DOHH2 (cell line): ENCODE data around the gene LRRC59.

ENCODE experiments used
- H3F3A ChIP-seq: fragments of 200-600 bp; sonication (generic), shearing (Covaris generic); 2 replicates; pipeline ENCODE4 v1.6.0; 2016; ENCODE audit warnings: antibody characterized with exemption, mild to moderate bottlenecking; ENCODE audit not compliant: control insufficient read depth, insufficient read depth
- H3K27ac ChIP-seq: fragments of 200-600 bp; sonication (generic); 2 replicates; pipeline ENCODE4 v1.5.1; 2014; ENCODE audit warnings: low read depth, mild to moderate bottlenecking, low read length, moderate library complexity
- H3K27me3 ChIP-seq: fragments of 200-600 bp; sonication (generic); 2 replicates; pipeline ENCODE4 v1.6.1; 2014; ENCODE audit warnings: mild to moderate bottlenecking, low read length, mixed read lengths; ENCODE audit not compliant: control insufficient read depth
- H3K36me3 ChIP-seq: fragments of 200-600 bp; sonication (generic); 2 replicates; pipeline ENCODE4 v1.6.1; 2014; ENCODE audit warnings: mild to moderate bottlenecking, low read length, moderate library complexity, mixed read lengths; ENCODE audit not compliant: control insufficient read depth
- H3K4me1 ChIP-seq: fragments of 200-600 bp; sonication (generic); 2 replicates; pipeline ENCODE4 v1.6.1; 2014; ENCODE audit warnings: mild to moderate bottlenecking, low read length, mixed read lengths; ENCODE audit not compliant: control insufficient read depth
- H3K4me2 ChIP-seq: fragments of 200-600 bp; sonication (generic); 2 replicates; pipeline ENCODE4 v1.6.0; 2014; ENCODE audit warnings: mild to moderate bottlenecking, low read length, moderate library complexity
- H3K4me3 ChIP-seq: fragments of 200-600 bp; sonication (generic); 2 replicates; pipeline ENCODE4 v1.5.1; 2014; ENCODE audit warnings: mild to moderate bottlenecking, low read length, mixed read lengths
- H3K79me2 ChIP-seq: fragments of 200-600 bp; sonication (generic); 2 replicates; pipeline ENCODE4 v1.6.1; 2014; ENCODE audit warnings: mild to moderate bottlenecking, low read length, mixed read lengths; ENCODE audit not compliant: control insufficient read depth
- H3K9me2 ChIP-seq: fragments of 200-600 bp; sonication (generic); replicated peaks from 2 replicates; pipeline ENCODE4 v1.6.1; 2014; ENCODE audit warnings: mild to moderate bottlenecking, low read length, mixed read lengths; ENCODE audit not compliant: control insufficient read depth
- H3K9me3 ChIP-seq: fragments of 200-600 bp; sonication (generic); 2 replicates; pipeline ENCODE4 v1.6.1; 2014; ENCODE audit warnings: antibody characterized with exemption, low read length, mixed read lengths; ENCODE audit not compliant: control insufficient read depth, insufficient read depth
- H4K20me1 ChIP-seq: fragments of 200-600 bp; sonication (generic); 2 replicates; pipeline ENCODE4 v1.6.0; 2014; ENCODE audit warnings: low read depth, mild to moderate bottlenecking, antibody characterized with exemption, low read length, moderate library complexity; ENCODE audit not compliant: control insufficient read depth, insufficient read depth
- CTCF ChIP-seq: fragments of 200-600 bp; sonication (generic); IDR thresholded peaks from one replicate; pipeline ENCODE4 v1.5.1; 2014; ENCODE audit warnings: antibody characterized with exemption, mild to moderate bottlenecking, low read depth, low read length; ENCODE audit not compliant: poor library complexity, severe bottlenecking
- EZH2phosphoT487 ChIP-seq: fragments of 200-600 bp; sonication (generic); IDR thresholded peaks from 2 replicates; pipeline ENCODE4 v1.6.1; 2017; ENCODE audit warnings: borderline replicate concordance, mild to moderate bottlenecking, antibody characterized with exemption, low read length, moderate library complexity, mixed read lengths

LRRC59 gene

GRCh38 chr17:50379351-50380132, 17.8 kb downstream of the LRRC59 start:
- TF ChIP-seq CTCF: no peak
- TF ChIP-seq EZH2phosphoT487: no peak
- no peaks in the 10 kb centered on the region for H3F3A ChIP-seq
- no peaks in the 10 kb centered on the region for H4K20me1 ChIP-seq
- no peaks in the 10 kb centered on the region for H3K79me2 ChIP-seq
- H3K27ac ChIP-seq: no peak overlapping the region
- no peaks in the 10 kb centered on the region for H3K9me2 ChIP-seq
- no peaks in the 10 kb centered on the region for H3K9me3 ChIP-seq
- H3K4me3 ChIP-seq: no peak overlapping the region
- no peak overlapping the region for H3K4me2 ChIP-seq
- H3K36me3 ChIP-seq: peaks cover 86% of the 10 kb centered on the region
- H3K4me1 ChIP-seq: no peaks in the 10 kb centered on the region
- H3K27me3 ChIP-seq: no peaks in the 10 kb centered on the region

- Histone ChIP-seq H3K4me2 (no peak overlapping the region), H3K27me3 (no peaks in the 10 kb centered on the region), H3K9me3 (no peaks in the 10 kb centered on the region), H3K79me2 (peaks cover 28% of the 10 kb centered on the region), H3K4me3 (no peak overlapping the region), H3K9me2 (no peaks in the 10 kb centered on the region), H3K36me3 (peaks cover 69% of the 10 kb centered on the region), H4K20me1 (no peaks in the 10 kb centered on the region), H3K27ac (no peak overlapping the region), H3K4me1 (peaks cover 21% of the 10 kb centered on the region), H3F3A (no peaks in the 10 kb centered on the region)
- TF ChIP-seq CTCF (no peak), EZH2phosphoT487 (no peak)
Measured at GRCh38 chr17:50375858-50376538, 21.3 kb downstream of the LRRC59 start.

- Histone ChIP-seq H3K79me2 (peaks cover 36% of the 10 kb centered on the region), H3K27me3 (no peaks in the 10 kb centered on the region), H3K27ac (peak overlapping the region; percentile 83), H3K4me2 (peak overlapping the region; percentile 95), H3K36me3 (peaks cover 69% of the 10 kb centered on the region), H4K20me1 (no peaks in the 10 kb centered on the region), H3K9me3 (no peaks in the 10 kb centered on the region), H3K9me2 (no peaks in the 10 kb centered on the region), H3F3A (no peaks in the 10 kb centered on the region), H3K4me1 (peaks cover 21% of the 10 kb centered on the region), H3K4me3 (peak overlapping the region; percentile 95)
- TF ChIP-seq EZH2phosphoT487 (no peak), CTCF (no peak)
Measured at GRCh38 chr17:50373705-50374104, 23.6 kb downstream of the LRRC59 start.
